Stimulated activated CD4-positive, alpha-beta T cell treated with anti-CD3 and anti-CD28 coated beads, TNF-alpha, amount 100 ng/mL, for 4 hours (primary cell): ENCODE results near the gene OR51D1.

ENCODE experiments used
- DNase-seq, 3 experiments: peaks; one replicate each; pipeline ENCODE4 v3.0.0-alpha.2; 2020; ENCODE audit warnings: low read depth in 3 of 3

The OR51D1 gene

DNA sequence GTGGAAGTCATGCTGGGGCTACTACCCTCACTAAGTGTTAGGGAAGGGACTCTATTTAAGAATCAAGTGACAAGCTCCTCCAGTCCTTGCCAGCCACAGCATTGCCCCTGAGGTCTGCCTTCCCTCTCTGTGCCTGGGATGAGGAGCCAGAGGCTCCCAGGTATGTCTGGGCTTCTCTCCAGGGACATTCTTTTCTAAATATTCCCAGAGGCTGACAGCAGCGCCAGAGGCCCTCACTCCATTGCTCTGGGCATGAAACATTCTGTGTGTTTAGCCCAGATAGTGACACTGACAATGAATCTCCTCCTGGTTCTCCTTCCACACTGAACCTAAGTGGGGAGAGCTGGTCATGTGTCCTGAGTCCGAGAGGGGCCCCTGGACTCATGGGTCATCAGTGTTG lies 8.7 kb downstream of the OR51D1 start:
- DNase-seq: no peak

DNA sequence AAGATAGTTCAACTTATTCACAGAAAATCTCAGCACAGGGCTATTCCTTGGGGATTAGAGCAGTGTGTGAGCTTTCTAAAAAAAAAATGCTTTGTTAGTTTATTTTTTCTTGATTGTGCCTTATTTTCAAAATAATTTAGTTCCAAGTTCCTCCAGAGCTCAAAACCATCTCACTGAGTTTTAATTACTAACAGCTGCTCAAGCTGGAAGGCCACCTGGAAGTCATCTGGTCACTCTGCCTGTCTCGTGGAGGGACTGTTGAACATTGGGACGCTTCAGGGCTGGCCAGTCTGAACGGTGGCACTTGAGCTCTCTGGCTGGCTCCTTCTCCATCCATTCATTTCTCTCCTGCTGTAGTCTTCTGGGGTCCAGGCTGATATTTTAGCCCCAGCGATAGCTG lies 10.5 kb downstream of the OR51D1 start:
- no peak for DNase-seq

DNA sequence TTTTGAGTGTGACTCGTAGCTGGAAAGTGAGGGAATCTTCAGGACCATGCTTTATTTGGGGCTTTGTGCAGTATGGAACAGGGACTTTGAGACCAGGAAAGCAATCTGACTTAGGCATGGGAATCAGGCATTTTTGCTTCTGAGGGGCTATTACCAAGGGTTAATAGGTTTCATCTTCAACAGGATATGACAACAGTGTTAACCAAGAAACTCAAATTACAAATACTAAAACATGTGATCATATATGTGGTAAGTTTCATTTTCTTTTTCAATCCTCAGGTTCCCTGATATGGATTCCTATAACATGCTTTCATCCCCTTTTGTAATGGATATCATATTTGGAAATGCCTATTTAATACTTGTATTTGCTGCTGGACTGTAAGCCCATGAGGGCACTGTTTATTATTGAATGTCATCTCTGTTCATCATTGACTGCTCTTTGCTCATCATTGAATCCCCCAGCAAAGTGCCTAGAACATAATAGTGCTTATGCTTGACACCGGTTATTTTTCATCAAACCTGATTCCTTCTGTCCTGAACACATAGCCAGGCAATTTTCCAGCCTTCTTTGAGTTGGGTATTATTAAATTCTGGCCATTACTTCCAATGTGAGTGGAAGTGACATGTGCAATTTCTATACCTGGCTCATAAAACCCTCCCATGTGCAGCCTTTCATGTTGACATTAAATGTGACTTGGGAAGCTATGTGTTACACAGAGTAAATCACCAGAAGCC lies 17.5 kb downstream of the OR51D1 start:
- DNase-seq: no peak

DNA sequence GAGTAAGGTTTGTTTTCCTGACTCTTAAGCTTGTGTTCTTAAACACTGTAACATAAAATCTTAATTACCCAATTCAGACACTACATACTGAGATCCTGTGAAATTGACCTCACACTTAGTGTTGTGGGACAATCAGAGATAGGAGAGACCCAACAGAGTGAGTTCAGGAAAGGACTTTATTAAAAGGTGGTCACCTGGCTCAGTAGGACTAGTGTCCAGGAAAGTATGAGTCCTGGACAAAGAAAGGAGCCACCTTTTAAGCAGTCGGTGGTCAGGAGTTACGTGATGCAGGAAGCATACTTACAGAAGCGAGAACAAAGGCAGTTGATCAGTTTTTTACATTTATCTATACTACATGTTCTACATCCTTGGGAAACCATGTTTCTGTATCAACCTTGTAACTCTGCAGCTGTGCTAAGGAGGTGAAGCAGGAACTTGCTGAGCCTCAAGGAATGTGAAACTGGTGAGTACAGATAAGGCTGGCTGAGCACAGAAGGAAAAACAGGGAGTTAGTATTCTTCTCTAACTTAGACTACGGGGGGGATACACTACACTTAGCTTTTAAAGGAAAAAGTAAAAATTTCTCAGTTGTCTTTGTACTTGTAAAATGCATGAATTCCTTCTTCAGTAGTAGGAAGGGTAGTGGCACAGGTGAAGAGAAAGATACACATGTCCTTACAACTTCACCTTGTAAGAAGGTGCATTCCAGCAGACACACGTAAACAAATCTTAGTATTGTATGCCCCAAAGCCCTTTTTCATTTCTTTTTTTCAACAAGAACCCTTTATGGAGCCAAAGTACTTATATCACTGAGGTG lies 21.6 kb downstream of the OR51D1 start:
- DNase-seq: no peak

DNA sequence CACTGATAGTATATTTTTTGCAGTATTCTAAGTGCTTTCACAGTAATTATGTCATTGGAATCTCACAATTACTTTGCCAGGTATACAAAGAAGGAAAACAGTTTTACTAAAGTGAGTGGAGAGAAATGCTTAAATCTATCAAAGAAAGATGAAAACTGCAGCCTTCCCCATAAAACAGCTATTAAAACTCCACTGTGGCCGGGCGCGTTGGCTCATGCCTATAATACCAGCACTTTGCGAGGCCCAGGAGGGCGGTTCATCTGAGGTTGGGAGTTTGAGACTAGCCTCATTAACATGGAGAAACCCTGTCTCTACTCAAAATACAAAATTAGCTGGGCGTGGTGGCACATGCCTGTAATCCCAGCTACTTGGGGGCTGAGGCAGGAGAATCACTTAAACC lies 25.6 kb downstream of the OR51D1 start:
- DNase-seq: no peak

DNA sequence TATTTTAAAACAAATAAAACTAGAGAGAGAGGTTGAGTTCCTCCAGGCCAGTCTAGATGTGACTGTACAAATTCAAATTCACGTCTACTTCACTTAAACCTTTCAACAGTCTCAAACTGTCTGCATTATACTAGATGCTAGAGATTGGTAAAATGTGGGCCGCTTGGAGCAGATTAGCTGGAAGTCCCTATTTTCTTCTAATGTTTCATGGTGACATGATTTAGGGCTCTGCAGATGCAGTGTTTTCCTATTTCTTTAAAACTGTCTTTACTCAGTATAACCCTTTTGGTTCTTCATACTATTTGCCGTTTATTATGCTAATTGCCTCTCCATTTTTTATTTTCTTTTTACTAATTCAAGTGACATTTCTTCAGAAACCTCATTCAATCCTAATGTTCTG lies 26.9 kb downstream of the OR51D1 start:
- DNase-seq: no peak

DNA sequence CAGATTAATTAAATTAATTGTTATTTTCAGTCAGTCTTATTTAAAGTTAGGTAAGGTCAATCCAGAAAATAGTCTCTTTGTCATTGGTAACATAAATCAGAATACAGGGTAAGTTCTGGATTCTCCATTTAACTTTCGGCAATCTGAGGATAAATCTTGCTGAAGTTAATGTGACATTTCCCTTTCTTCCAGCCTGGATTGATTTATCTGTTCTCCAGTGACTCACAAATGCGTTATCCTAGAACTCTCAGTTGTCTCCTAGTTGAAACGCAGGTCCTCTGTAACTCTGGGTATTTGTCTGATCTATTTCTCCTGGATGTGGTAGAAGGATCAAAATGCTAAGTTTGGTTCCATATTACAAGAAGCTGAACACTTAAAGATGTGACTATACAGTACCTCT lies 27.5 kb downstream of the OR51D1 start:
- DNase-seq: no peak

DNA sequence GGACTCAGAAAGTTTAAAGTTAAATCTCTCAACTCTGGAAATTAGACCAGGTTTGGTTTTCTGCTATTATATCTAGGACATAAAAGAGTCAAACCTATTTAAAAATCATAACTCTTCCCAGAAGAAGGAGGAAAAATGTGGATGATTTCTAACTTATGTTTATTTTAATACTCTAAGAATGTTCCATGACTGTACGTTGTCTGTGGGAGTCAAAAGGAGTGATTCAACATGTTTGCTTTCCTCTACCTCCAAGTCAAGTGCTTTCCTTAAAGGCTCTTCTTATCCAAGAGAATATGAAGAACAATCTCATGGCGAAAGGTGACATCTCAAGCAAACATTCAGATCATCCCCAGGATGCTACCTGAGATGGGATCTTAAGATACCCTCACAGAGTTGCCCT lies 28.1 kb downstream of the OR51D1 start:
- DNase-seq: no peak

DNA sequence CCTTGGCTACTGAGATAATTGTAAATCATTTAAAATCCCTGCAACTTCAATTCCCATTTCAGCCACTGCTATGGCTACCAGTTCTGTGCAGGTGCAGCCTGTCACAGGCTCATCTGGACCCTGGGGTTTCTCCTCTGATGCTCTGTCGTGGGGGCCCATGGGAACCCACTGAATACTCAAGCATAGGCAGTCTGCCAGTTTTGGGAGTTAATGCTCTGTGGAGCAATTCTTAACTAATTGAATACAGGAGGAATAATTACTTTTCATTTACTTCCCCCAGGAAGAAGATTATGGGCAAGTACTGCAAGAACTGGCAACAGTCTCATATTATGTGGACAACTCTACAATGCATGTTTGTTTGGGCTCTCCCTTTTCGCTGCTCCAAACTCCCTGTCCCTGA lies 34.5 kb downstream of the OR51D1 start:
- no peak for DNase-seq

DNA sequence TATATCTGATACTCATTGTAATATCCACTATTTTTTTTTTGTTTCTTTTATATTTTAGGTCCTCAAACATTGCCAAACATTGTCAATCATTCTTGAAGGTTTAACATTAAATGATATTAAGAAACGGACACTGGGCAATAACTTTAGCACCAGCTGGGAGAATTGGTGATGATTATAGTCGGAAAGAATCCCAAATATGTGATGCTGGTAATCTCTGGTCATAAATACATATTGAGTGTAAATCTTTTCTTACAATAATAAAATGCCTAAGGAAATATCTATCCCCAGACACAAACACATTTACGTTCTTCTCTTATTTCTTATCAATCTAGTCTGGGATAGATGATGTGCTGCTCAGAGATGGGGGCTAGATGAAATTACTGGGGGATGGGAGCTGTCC lies 35.2 kb downstream of the OR51D1 start:
- no peak for DNase-seq

DNA sequence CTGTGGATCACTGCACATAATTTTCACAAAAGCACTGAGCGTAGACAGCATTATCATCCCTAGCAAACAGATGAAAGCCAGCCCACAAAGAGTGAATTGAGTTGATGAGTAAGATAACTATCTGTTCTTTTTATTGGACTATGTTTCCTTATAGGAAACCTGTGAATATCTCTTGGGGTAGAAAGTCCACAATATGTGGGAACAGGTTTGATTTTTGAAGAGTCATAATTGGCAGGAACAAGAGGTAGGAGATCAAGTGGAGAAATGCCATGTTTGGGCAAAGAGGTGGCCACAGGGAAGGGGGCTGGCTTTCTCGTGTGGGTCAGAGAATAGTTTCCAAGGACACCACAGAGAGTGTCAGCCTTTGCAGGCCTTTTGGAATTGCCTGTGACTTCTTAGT lies 36.5 kb downstream of the OR51D1 start:
- DNase-seq: no peak

DNA sequence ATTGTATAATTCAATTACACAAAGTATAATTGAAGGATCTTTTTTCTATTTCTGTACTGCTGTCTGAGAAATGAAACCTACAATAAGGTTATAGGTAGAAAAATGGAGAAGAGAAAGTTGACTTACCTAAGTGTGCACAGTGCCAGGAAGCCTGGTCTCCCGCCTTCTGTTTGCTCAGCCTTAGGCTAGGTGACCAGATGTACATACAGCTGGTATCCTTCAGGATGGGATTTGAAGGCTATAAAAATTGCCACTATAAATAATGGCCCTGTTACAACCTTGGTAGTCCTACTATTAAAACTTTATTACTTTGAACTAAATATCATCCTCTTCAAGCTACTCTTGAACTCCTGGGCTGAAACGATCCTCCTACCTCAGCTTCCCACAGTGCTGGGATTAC lies 40.7 kb downstream of the OR51D1 start:
- DNase-seq: no peak

DNA sequence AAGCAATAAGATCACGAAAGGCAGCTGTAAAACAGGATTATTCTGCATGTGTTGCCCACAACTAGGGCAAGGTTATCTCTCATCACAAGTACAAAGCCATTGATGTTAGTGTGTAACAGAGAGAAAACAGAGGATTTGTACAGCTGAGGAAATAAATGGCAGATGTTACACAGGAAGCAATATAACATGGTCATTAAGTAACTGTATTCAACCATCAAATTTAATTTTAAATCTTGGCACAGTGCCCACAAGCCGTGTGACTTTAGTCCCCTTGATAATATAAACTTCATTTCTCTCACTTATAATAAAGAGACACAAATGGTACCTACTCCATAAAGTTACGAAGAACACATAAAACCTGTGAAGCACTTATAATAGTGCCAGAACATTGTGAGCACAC lies 43.1 kb downstream of the OR51D1 start:
- no peak for DNase-seq

DNA sequence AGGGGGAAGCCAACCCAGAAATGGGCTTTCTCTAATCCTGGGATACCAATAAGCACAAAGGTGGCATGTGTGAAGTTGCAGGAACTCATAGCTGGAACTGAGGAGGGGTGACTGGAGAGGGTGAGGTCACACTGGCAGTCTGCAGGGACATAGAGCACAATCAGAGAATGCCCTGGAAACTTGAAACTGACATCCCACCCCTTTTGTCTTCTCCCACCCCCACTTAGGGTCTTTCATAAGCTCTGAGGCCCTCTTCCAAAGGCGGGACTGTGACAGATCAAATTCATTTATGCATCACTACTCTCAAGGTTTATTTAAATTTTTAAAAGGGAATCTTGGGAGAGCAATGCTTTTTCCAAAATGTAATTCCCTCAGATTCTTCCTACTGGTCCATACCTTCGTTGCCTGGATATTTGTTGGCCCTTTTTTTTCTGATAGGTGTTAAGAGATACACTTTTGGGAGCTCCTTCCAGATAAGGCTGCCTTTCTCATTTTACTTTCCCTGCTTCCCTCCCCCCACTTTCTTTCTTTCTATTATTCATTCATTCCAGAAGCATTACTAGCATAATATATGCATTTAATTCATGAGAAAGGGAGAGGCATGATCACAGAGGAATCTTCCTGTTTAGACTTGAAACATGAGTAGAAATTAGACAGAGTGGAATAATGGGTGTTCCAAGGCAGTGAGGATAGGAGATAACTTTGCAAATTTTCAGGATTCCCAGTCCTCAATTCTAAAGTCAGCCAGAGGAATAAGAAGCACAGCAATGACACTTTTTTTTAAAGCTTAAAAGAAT lies 45.5 kb downstream of the OR51D1 start:
- DNase-seq: no peak

DNA sequence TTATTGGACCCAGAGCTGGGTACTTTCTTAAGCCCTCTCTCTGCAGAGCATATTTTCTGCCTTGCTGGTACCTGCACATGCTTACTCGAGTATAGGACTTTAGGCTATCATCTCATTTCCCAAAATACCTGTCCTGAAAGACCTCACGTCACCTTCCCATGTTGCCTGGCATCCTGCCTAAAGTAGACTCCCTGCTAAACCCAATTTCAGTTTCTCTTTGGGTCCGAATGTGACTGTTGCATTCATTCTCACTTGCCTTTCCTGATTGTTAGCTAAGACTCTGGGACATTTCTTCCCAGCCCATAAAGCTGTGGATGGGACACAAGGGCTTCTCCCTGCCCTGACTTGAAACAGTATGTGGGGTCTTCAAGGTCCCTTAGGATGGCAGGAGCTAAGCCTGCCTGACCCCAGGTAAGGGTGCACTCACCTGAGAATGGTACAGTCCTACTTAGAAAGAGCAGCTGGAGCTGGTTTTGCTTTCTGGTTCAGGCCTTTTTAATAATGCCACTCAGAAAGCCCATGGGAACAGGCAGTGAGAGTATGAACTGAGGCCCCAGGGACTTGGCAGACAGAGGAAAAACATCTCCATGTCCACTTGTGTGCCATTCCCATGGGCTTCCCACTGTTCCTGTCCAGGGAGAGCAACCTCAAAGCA lies 47.5 kb downstream of the OR51D1 start:
- no peak for DNase-seq
